ENCODE data around the gene MAN2A1.

GRCh38 chr5:109744261-109744660 is 54.5 kb downstream of the MAN2A1 start:
- TF ChIP-seq CTCF (IDR thresholded peaks at IDR 0.05) (no peak), POLR2A (IDR thresholded peaks at IDR 0.05) (no peak)
